GM23248 (cell line): ENCODE data around the gene SYNE2. TPM values are rescaled to one million over a fixed set of nuclear protein-coding genes. Genes with fewer than 3 reads are reported as not detected.

ENCODE experiments used
- DNase-seq: peaks from one replicate; pipeline ENCODE4 v3.0.0-alpha.2; 2015
- H2AFZ ChIP-seq: fragments of 200-600 bp; sonication (generic); 2 replicates; pipeline ENCODE4 v1.6.1; 2016; ENCODE audit warnings: antibody characterized with exemption
- H3F3A ChIP-seq: fragments of 200-600 bp; sonication (generic); 2 replicates; pipeline ENCODE4 v1.6.1; 2016; ENCODE audit warnings: mild to moderate bottlenecking, antibody characterized with exemption, mixed run types; ENCODE audit not compliant: insufficient read depth
- H3K27ac ChIP-seq: fragments of 200-600 bp; sonication (generic); 2 replicates; pipeline ENCODE4 v1.5.1; 2016; ENCODE audit warnings: mild to moderate bottlenecking
- H3K27me3 ChIP-seq: fragments of 200-600 bp; sonication (generic); replicated peaks from 2 replicates; pipeline ENCODE4 v1.6.1; 2016; ENCODE audit warnings: mild to moderate bottlenecking; ENCODE audit not compliant: insufficient read depth
- H3K36me3 ChIP-seq: fragments of 200-600 bp; sonication (generic); 2 replicates; pipeline ENCODE4 v1.6.1; 2016; ENCODE audit warnings: low read depth, mild to moderate bottlenecking
- H3K4me1 ChIP-seq: fragments of 200-600 bp; sonication (generic); 2 replicates; pipeline ENCODE4 v1.6.1; 2016; ENCODE audit warnings: mild to moderate bottlenecking; ENCODE audit not compliant: insufficient read depth
- H3K4me2 ChIP-seq: fragments of 200-600 bp; sonication (generic); one replicate; pipeline ENCODE4 v1.6.1; 2016; ENCODE audit warnings: mild to moderate bottlenecking; ENCODE audit not compliant: unreplicated experiment
- H3K4me3 ChIP-seq: fragments of 200-600 bp; sonication (generic); 2 replicates; pipeline ENCODE4 v1.5.1; 2016; ENCODE audit warnings: mild to moderate bottlenecking
- H3K79me2 ChIP-seq: fragments of 200-600 bp; sonication (generic); 2 replicates; pipeline ENCODE4 v1.6.1; 2016; ENCODE audit warnings: mild to moderate bottlenecking; ENCODE audit not compliant: insufficient read depth
- H3K9ac ChIP-seq: fragments of 200-600 bp; sonication (generic); 2 replicates; pipeline ENCODE4 v1.6.1; 2016; ENCODE audit warnings: mild to moderate bottlenecking
- H3K9me2 ChIP-seq: fragments of 200-600 bp; sonication (generic); 2 replicates; pipeline ENCODE4 v1.6.1; 2016; ENCODE audit warnings: mixed run types, mild to moderate bottlenecking, moderate library complexity; ENCODE audit not compliant: insufficient read depth
- H3K9me3 ChIP-seq: fragments of 200-600 bp; sonication (generic); one replicate; pipeline ENCODE4 v1.6.1; 2017; ENCODE audit warnings: low read depth
- H4K20me1 ChIP-seq: fragments of 200-600 bp; sonication (generic); 2 replicates; pipeline ENCODE4 v1.6.0; 2016; ENCODE audit not compliant: insufficient read depth
- EZH2 ChIP-seq: fragments of 200-600 bp; sonication (generic); IDR thresholded peaks from 2 replicates; pipeline ENCODE4 v1.6.1; 2018; ENCODE audit warnings: antibody characterized with exemption, mild to moderate bottlenecking; ENCODE audit not compliant: insufficient read depth, poor library complexity, severe bottlenecking
- EZH2phosphoT487 ChIP-seq: fragments of 200-600 bp; sonication (generic); IDR thresholded peaks from 2 replicates; pipeline ENCODE4 v1.6.1; 2018; ENCODE audit warnings: antibody characterized with exemption, moderate library complexity, mild to moderate bottlenecking, low read depth; ENCODE audit not compliant: insufficient read depth
- WGBS, 2 experiments: methylation state at CpG; one replicate each; pipeline ENCODE4 v1.1.6; 2015 to 2017; ENCODE audit warnings: low lambda C conversion rate in 2 of 2, low coverage in 1 of 2; ENCODE audit errors: missing lambda C conversion rate in 2 of 2; 5-methylcytosine and 5-hydroxymethylcytosine counted together
- in situ Hi-C: fragments of 300-500 bp; cut with MboI; formaldehyde crosslinking; loops from 2 replicates; pipeline ENCODE4 v1.15.0; 2020
- polyA plus RNA-seq: library from polyadenylated mRNA; unstranded; fragments of >200 nt; fragmentation: Nextera tagmentation; extraction: Ambion mirVana; gene quantifications from 2 replicates; pipeline ENCODE4 v1.2.1, GENCODE V29; 2016
- total RNA-seq: library from RNA; depleted of rRNA; stranded (reverse); fragments of >200 nt; shearing (Covaris generic); gene quantifications from 2 replicates; pipeline ENCODE4 v1.2.3, GENCODE V29; 2014

SYNE2 gene
- total and polyA plus RNA-seq, 2 experiments from 2014 or later: 2.8 to 4.4 TPM

DNA sequence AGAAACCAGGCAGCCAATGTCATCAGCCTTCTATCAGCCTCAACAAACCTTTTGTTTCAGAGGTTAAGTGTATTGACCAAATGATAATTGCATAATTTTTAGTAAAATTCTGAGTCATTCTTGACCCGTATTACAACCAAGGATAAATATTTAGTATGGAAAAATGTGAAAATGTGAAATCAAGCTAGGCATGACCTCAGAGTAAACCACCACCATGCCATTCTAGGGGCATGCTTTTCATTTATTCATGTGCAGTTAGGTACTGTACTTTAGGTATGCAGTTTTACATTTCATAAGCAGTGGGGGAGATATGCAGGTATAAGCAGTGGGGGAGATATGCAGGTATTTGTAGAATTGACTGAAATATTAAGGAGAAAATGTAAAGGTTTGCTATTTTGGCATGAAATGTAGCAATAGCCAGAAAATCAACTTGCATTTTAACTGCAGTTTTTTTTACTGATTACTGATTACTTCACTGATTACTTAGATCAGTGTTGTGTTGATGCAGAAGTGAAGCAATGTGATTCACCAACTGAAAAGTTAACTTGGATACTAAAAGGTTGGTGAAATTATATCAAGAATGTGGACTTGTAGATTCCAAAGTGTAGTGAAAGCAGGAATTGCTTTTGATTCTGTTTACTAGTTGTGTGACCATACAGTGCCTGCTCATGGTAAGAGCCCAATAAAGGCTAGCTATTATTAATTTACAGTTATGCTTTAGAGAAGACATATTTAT lies 257.2 kb downstream of the SYNE2 start:
- Histone ChIP-seq H3K79me2 (no peaks in the 10 kb centered on the region), H3K27me3 (no peaks in the 10 kb centered on the region), H3K4me1 (0 out of 2 replicates have a peak, but pooled peaks cover 2% of the 10 kb centered on the region), H3K4me2 (no peak overlapping the region), H3K9me3 (no peaks in the 10 kb centered on the region), H4K20me1 (no peaks in the 10 kb centered on the region), H3K9me2 (no peaks in the 10 kb centered on the region), H3K4me3 (no peak overlapping the region), H3K9ac (no peak overlapping the region), H3F3A (no peaks in the 10 kb centered on the region), H3K36me3 (no peaks in the 10 kb centered on the region), H2AFZ (no peak overlapping the region), H3K27ac (no peak overlapping the region)
- TF ChIP-seq EZH2phosphoT487: no peak
- 48 to 50% methylated on average over 1 of the region's 1 CpG for WGBS, 2 experiments
- in situ Hi-C loops: no loop called here
- peak; percentile 26 for DNase-seq

DNA sequence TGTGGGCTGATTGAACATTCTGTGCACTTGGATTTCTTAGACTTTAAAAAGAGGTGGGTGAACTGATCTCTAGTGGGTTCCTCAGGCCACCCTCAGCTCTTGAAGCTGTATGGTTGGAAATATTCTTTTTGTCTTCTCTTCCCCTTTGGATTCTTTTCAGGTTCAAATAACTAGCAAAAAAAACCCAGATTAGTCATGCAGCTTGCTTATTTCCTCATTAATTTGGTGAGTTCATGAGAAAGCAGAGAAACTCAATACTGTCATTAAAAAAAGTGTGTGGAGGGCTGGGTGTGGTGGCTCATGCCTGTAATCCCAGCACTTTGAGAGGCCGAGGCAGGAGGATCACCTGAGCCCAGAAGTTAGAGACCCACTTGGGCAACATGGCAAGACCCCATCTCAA lies 258.0 kb downstream of the SYNE2 start:
- Histone ChIP-seq H3K36me3 (no peaks in the 10 kb centered on the region), H3F3A (no peaks in the 10 kb centered on the region), H3K79me2 (no peaks in the 10 kb centered on the region), H3K27ac (no peak overlapping the region), H3K4me3 (no peak overlapping the region), H3K9ac (no peak overlapping the region), H3K4me1 (0 out of 2 replicates have a peak, but pooled peaks cover 2% of the 10 kb centered on the region), H3K9me3 (no peaks in the 10 kb centered on the region), H3K9me2 (no peaks in the 10 kb centered on the region), H3K27me3 (no peaks in the 10 kb centered on the region), H2AFZ (no peak overlapping the region), H3K4me2 (no peak overlapping the region), H4K20me1 (no peaks in the 10 kb centered on the region)
- in situ Hi-C loops: no loop called here
- WGBS, 2 experiments: 76 to 80% methylated on average over 1 of the region's 1 CpG
- peak; percentile 29 for DNase-seq
- TF ChIP-seq EZH2phosphoT487 (no peak), EZH2 (no peak)

DNA sequence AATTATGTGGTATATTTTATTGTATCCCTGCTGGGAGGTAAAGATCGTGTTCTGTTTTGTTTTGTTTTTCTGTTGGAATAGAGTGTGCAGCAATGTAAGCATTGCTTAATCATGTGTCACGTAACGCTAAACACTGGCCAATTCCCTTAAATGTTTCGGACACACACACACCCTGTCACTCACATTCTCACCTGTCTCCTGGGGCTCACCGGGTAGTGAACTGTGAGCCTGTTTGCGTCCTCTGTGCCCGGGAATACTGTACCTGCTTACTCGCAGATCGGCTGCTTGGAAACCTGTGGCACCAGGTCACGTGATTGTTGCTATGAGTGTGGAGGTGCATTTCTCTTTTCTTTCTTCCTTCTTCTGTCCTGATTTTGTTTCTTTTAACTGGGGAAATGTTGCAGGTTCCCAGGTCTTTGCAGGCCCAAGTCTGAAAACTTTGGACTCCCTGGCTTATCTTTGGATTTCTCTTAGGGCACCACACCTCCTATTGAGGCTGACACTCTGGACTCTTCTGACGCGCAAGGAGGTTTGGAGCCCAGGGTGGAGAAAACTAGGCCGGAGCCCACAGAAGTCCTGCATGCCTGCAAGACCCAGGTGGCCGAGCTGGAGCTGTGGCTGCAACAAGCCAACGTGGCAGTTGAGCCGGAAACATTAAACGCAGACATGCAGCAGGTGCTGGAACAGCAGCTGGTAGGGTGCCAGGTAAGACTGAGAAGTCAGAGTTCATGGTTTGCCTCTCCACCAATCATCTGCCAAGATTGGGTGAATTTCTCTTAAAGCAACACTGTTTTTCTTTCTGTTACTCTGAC lies 260.3 kb downstream of the SYNE2 start:
- no peak for TF ChIP-seq EZH2phosphoT487
- TF ChIP-seq EZH2: no peak
- Histone ChIP-seq H3K9me3 (no peaks in the 10 kb centered on the region), H3K4me3 (no peak overlapping the region), H3K9me2 (no peaks in the 10 kb centered on the region), H4K20me1 (no peaks in the 10 kb centered on the region), H3K27me3 (no peaks in the 10 kb centered on the region), H3K9ac (no peak overlapping the region), H3K36me3 (no peaks in the 10 kb centered on the region), H3K79me2 (no peaks in the 10 kb centered on the region), H2AFZ (no peak overlapping the region), H3K4me2 (no peak overlapping the region), H3K27ac (no peak overlapping the region), H3K4me1 (peaks cover 2% of the 10 kb centered on the region; the same call in 1 of the 2 replicates), H3F3A (no peaks in the 10 kb centered on the region)
- WGBS, 2 experiments: 90 to 93% methylated on average over 17 of the region's 17 CpGs
- in situ Hi-C loops: no loop called here
- no peak for DNase-seq

DNA sequence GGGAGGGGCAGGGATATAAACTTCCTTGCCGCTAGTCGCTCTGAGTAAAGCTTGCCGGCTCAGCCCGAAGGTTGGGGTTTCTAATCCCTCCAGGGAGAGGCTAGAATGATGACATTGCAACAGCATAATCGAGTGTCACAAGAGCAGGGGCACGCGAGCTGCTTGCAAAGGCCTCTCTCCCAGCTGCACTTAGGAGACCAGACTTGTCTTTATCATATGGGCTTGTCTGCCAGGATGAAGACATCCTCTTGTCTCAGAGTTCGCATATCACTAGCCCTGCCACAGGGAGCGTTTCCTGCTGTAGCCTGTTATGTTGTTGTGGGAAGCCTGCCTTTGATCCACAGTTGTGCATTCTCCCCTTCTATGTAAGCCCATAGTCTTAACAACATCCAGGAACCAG lies 261.4 kb downstream of the SYNE2 start:
- no peaks in the 10 kb centered on the region for H3K9me2 ChIP-seq
- peaks cover 2% of the 10 kb centered on the region; the same call in 1 of the 2 replicates for H3K4me1 ChIP-seq
- DNase-seq: no peak
- no peak overlapping the region for H3K27ac ChIP-seq
- no peak overlapping the region for H3K9ac ChIP-seq
- H3K4me2 ChIP-seq: no peak overlapping the region
- H3K27me3 ChIP-seq: no peaks in the 10 kb centered on the region
- no peaks in the 10 kb centered on the region for H3F3A ChIP-seq
- no peaks in the 10 kb centered on the region for H3K36me3 ChIP-seq
- no peak overlapping the region for H2AFZ ChIP-seq
- in situ Hi-C loops: no loop called here
- no peaks in the 10 kb centered on the region for H3K79me2 ChIP-seq
- no peak for TF ChIP-seq EZH2
- no peak for TF ChIP-seq EZH2phosphoT487
- H3K9me3 ChIP-seq: no peaks in the 10 kb centered on the region
- no peak overlapping the region for H3K4me3 ChIP-seq
- no peaks in the 10 kb centered on the region for H4K20me1 ChIP-seq
- WGBS, 2 experiments: 92 to 94% methylated on average over 9 of the region's 9 CpGs
